Bronchial epithelial cell (primary cell): ENCODE data around the gene RHOF. TPM values are rescaled to one million over a fixed set of nuclear protein-coding genes. Genes with fewer than 3 reads are reported as not detected.

Experiments
- DNase-seq: peaks from one replicate; pipeline ENCODE4 v3.0.0-alpha.2; 2010; ENCODE audit warnings: low read depth
- FAIRE-seq: peaks from 2 replicates; lab custom pipeline; 2011; peaks lifted over from hg19 to GRCh38; lab: Jason Lieb, UNC
- H3K27me3 ChIP-seq: 2 replicates; pipeline ENCODE4 v1.5.1; 2011; ENCODE audit warnings: low read length; ENCODE audit not compliant: control insufficient read depth, insufficient read depth
- H3K36me3 ChIP-seq: 2 replicates; pipeline ENCODE4 v1.5.1; 2011; ENCODE audit warnings: low read length; ENCODE audit not compliant: control insufficient read depth, insufficient read depth
- H3K4me3 ChIP-seq: 2 replicates; pipeline ENCODE4 v1.5.1; 2011; ENCODE audit warnings: mild to moderate bottlenecking, low read depth, low read length, control low read depth
- total RNA-seq: library from RNA; depleted of rRNA; stranded (reverse); fragments of >200 nt; gene quantifications from 2 replicates; pipeline ENCODE4 v1.2.1, GENCODE V29; 2014
- TF ChIP-seq, protein P1 (sequence below): IDR thresholded peaks from 2 replicates; pipeline ENCODE4 v1.5.1; 2011; ENCODE audit warnings: mild to moderate bottlenecking, moderate library complexity, low read length, control low read depth, inconsistent platforms; ENCODE audit not compliant: insufficient read depth, severe bottlenecking

RHOF gene
- total RNA-seq, 1 donor from 2014 or later: 15.5 TPM

DNA sequence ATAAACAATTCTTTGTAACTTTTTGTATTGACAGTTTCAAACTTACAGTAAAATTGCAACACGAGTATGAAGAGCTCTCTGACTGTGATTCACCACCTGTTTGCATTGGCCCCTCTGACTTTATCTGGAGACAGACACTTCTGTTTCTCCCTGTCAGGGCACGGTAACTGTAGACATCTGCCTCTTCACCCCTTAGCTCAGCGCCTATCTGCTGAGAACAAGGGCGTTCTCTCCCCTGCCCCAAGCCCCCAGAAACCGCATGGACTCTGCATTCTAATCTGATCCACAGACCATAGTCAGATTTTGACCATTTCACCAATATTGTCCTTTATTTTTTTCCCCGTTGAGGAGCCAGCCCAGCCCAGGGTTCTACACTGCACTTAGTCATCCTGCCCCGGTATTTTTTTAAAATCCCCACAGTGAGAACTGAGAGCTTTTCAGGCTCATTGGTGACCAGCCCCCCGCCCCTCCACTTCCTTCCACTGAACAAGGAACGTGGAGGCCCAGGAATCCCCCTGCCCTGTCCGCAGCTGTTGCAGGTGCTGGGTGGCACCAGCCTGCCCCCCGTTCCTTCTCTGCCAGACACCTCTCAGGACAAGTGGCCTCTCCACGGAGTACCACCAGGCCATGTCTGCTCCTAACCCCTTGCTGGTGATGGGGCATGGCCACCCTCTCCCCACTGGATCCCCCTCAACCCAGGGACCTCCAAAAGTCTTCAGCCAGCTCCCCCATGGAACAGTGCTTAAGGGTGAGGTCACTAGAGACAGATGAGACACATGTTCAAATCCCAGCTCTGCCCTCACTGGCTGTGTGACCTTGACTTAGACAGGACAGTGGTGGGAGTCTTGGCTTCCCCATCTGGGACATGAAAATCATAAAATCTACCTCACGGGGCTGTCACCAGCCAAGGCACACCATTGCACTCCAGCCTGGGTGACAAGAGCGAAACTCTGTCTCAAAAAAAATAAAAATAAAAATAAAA is 11.2 kb downstream of the RHOF start:
- TF ChIP-seq, protein P1, sequence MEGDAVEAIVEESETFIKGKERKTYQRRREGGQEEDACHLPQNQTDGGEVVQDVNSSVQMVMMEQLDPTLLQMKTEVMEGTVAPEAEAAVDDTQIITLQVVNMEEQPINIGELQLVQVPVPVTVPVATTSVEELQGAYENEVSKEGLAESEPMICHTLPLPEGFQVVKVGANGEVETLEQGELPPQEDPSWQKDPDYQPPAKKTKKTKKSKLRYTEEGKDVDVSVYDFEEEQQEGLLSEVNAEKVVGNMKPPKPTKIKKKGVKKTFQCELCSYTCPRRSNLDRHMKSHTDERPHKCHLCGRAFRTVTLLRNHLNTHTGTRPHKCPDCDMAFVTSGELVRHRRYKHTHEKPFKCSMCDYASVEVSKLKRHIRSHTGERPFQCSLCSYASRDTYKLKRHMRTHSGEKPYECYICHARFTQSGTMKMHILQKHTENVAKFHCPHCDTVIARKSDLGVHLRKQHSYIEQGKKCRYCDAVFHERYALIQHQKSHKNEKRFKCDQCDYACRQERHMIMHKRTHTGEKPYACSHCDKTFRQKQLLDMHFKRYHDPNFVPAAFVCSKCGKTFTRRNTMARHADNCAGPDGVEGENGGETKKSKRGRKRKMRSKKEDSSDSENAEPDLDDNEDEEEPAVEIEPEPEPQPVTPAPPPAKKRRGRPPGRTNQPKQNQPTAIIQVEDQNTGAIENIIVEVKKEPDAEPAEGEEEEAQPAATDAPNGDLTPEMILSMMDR: no peak
- Histone ChIP-seq H3K27me3 (no peaks in the 10 kb centered on the region), H3K36me3 (peaks cover 4% of the 10 kb centered on the region), H3K4me3 (no peak overlapping the region)
- FAIRE-seq (no peak), DNase-seq (peak; percentile 73)

DNA sequence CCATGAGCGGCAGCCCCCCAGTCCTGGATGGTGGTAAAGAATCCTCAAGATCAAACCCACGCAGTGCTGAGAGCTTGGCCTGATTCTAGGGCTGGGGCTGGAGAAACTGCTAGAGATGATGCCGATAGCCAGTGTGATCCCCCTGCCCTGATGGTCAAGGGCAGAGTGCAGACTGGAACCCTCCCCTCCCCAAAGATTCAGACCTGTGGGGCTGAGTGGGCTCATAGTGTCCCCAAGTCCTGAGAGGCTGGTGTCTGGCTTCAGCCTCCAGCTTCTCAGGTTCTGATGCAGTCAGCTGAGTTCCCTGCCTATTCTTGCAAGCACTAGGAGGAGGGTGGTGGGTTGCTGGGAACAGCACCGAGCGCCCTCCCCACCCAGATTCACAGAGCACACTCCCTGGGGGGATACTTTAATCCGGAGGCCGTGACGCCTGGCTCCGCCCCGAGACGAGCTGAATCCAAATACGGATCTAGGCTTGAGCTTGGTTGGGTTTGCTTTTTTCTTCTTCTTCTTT is 11.9 kb downstream of the RHOF start:
- peaks cover 4% of the 10 kb centered on the region for H3K36me3 ChIP-seq
- H3K4me3 ChIP-seq: no peak overlapping the region
- DNase-seq (no peak), FAIRE-seq (no peak)
- H3K27me3 ChIP-seq: no peaks in the 10 kb centered on the region
- TF ChIP-seq, protein P1: no peak

DNA sequence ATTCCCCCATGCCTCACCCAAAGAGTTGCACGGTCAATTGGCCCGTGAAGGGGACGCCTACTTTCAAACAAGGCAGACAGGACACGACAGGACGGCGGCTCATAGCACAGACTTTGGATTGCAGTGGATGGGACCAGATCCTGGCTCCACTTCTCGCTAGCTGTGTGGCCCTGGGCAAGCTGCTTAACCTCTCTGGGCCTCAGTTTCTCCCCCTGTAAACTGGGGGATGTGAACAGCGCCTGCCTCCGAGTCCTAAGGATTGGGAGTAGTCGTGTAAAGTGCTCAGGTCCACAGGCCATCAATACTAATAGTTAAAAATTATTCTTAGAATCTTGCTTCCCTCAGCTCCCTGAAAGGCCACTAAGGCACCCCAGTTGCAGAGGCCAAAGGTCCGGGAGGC is 13.1 kb downstream of the RHOF start:
- Histone ChIP-seq H3K4me3 (no peak overlapping the region), H3K36me3 (peaks cover 4% of the 10 kb centered on the region), H3K27me3 (no peaks in the 10 kb centered on the region)
- TF ChIP-seq, protein P1: no peak
- FAIRE-seq: no peak
- no peak for DNase-seq

DNA sequence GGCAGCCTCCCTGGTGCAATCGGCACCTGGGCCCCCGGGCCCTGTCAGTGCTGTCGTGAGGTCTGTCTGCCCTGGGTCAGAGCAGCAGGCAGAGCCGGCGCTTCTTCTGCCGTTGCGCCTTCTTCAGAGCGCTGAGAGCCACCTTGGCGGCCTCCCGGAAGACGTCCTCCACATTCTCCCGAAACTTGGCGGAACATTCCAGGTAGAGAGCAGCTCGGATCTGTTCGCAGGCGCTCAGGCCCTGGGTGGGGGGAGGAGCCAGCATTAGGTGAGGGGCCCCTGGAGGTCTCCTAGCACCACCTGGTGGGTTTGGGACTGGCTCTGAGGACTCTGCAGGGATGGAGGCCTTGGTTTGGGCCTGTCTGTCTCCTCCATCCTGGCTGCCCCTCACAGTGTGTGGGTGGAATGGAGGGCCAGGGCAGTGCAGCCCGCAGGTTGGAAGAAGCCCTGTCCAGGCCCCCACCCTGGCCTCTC is 14.0 kb downstream of the RHOF start:
- DNase-seq (no peak), FAIRE-seq (no peak)
- Histone ChIP-seq H3K27me3 (no peaks in the 10 kb centered on the region), H3K4me3 (no peak overlapping the region), H3K36me3 (peaks cover 4% of the 10 kb centered on the region)
- TF ChIP-seq, protein P1: no peak

DNA sequence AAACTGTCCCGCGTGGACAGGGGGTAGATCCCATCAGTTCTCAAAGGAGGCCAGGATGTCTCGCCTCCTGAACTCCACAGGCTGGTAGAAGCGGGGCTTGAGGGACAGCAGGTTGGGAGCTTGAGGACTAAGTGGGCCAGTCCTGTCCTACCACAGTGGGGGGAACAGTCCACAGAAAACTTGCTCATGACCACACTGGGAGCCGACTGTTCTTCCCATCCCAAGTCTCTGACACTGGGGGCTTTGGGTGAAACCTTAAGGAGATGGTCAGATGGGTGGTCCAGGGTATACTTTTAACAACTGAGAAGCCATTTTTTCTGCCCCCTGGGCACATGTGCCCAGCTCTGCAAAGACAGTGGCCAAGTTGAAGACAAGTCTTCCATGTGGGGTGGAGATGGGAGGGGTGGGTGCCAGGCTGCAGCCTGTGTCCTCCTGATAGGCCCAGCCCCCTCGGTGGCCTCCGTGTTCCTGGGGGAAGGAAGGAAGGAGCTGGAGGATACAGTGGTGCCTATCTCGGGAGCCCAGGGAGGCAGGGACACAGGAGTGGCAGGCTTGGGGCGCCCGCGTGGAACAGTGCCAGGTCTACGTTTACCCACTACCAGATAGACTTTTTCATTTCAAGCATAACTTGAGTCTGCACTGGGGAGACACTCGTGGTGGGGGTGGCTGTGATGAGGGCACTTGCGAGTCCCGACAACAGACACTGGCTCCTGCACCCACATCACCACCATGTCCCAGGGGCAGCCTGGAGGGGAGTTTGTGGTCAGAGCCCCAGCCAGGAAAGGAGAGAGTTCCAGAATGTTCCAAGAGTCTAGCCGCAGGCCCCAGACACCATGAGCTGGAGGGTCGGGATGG is 14.7 kb downstream of the RHOF start:
- no peak for FAIRE-seq
- DNase-seq: no peak
- Histone ChIP-seq H3K4me3 (no peak overlapping the region), H3K27me3 (no peaks in the 10 kb centered on the region), H3K36me3 (peaks cover 4% of the 10 kb centered on the region)
- TF ChIP-seq, protein P1: no peak
